HS-27A (cell line): Measurements from ENCODE around the gene ARHGAP6.
"Not testable (repeated sequence)": the region's sequence is repeated elsewhere in the genome, so short reads cannot be mapped to it uniquely, and the experiment has no call there.

ENCODE experiments used
- DNase-seq: peaks from one replicate; pipeline ENCODE4 v3.0.0-alpha.2; 2012; ENCODE audit warnings: low read depth, missing footprints

The ARHGAP6 gene

DNA sequence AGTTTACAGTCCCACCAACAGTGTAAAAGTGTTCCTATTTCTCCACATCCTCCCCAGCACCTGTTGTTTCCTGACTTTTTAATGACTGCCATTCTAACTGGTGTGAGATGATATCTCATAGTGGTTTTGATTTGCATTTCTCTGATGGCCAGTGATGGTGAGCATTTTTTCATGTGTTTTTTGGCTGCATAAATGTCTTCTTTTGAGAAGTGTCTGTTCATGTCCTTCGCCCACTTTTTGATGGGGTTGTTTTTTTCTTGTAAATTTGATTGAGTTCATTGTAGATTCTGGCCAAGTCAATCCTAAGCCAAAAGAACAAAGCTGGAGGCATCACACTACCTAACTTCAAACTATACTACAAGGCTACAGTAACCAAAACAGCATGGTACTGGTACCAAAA, 146.5 kb downstream of the ARHGAP6 start:
- not testable (repeated sequence) for DNase-seq

- peak; percentile 5 for DNase-seq
Measured at GRCh38 chrX:11509786-11510185, 155.9 kb downstream of the ARHGAP6 start.

DNA sequence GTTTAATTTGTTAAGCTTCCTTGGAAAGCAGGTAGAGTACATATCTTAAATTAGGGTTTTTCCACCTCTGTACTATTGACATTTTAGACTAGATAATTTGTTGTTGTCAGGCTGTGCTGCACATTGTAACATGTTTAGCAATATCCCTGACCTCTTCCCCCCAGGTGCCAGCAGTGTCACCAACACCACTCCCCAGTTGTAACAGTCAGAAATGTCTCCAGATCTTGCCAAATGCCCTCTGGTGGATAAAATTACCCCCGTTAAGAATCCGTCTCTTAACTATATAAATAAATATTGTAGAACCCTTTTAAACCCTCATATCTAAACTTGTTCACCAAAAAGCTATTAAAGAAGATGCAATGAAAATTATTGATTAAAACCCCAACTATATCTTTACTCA, 161.5 kb downstream of the ARHGAP6 start:
- DNase-seq, result no peak

- no peak for DNase-seq
Measured at GRCh38 chrX:11499076-11500044, 166.4 kb downstream of the ARHGAP6 start.

GRCh38 chrX:11491375-11491774, 174.3 kb downstream of the ARHGAP6 start:
- DNase-seq, result not testable (repeated sequence)

- DNase-seq, result no peak
Measured at GRCh38 chrX:11484290-11484689, 181.4 kb downstream of the ARHGAP6 start.

- DNase-seq, result no peak
Measured at GRCh38 chrX:11481035-11481434, 184.7 kb downstream of the ARHGAP6 start.

DNA sequence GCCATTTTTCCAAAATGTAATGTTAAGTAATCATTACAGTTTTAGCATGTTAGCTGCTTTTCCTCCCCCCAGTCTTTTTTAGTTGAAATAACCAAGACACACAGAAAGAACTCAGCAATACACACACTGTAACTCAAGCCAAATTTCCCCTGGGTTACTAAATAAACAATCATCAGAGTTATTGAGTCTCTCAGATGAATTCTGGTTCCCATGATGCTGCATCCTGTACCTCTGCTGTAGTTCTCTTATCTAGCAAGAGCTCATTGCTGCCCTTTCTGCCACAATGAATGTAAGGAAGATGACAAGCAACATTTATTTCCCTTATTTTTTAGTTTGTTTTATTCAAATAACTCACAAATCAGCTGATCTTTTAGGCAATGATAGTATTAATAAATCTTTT, 185.1 kb downstream of the ARHGAP6 start:
- no peak for DNase-seq

DNA sequence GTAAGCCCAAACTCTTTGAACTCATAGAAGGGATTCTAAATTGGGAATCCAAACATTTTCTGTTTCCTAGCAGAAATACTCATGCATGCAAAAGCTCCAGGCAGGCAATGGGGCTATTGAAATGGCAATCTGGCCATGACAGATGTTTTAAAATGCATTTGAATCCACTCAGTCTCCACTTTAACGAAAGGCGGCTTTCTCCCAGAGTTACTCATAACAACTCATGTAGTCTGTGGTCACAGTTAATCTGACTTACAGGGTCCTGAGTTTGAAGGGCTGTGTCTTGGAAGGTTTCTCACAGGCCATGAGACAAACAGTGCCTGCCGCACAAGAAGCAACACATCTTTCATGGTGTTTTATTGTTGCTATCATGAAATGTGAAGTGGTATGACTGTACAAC, 186.8 kb downstream of the ARHGAP6 start:
- no peak for DNase-seq

DNA sequence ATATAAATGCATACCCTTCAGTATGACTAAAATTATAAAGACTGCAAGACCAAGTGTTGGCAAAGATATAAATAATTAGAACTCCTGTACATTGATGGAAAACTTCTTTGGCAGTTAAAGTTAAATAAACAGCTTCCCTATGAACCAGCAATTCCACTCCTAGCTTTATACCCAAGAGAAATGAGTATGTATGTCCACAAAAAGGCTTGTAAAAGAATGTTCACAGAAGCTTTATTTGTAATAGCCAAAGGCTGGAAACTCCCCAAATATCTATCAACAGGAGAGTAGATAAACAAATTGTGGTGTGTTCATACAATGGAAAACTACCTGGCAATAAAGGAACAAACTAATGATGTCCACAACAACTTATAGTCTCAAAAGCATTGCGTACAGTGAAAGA, 187.7 kb downstream of the ARHGAP6 start:
- no peak for DNase-seq

DNA sequence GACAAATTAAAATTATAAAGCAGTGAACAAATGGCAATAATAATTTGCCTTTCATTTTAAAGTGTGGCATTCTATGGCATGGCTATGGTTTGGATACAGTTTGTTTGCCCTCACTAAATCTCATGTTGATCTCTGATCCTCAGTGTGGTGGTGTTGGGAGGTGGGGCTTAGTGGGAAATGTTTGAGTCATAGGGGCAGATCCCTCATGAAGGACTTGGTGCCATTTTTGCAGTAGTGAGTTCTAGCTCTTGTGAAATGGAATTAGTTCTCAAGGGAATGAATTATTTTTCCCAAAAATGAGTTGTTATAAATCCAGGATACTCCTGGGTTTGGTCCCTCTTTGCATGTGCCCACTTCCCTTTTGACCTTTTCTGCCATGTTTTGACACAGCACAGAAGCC, 191.1 kb downstream of the ARHGAP6 start:
- DNase-seq, result no peak

DNA sequence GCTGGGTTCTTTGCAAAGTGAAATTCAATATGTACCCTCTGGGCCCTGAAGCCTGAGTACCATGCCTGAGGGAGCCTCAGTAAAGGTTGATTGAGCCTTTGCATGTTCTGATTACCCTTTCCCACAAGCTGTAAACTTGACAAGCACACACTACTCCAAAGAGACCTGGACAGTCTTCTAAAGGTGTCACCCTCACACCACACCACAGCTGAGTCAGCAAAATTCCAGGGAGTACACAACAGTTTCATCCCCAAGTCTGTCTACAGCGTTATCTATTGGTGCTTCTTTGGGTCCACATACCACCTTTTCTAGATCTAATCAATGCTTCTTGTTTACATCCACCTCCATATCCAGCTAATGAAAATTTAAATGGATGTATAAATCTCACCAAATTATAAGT, 191.7 kb downstream of the ARHGAP6 start:
- no peak for DNase-seq

DNA sequence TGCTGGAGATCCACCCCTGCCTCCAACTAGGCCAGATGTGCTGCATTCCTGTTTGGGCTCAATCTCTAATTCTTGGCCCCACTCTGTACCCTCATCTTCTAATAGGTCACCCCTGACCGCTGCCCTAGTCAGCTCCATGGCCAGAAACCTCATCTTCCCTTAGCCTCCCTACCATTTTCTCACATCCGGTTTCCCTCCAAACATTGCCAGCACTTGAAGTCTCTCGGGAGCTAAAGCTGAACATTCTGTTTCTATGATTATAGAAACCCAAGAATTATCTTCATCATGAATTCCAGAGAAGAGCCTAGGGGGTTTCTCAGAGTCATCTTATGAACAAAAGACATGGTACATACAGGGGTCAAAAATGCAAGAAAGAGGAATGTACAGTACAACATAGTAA, 192.8 kb downstream of the ARHGAP6 start:
- DNase-seq, result no peak

GRCh38 chrX:11472381-11472780, 193.3 kb downstream of the ARHGAP6 start:
- no peak for DNase-seq

DNA sequence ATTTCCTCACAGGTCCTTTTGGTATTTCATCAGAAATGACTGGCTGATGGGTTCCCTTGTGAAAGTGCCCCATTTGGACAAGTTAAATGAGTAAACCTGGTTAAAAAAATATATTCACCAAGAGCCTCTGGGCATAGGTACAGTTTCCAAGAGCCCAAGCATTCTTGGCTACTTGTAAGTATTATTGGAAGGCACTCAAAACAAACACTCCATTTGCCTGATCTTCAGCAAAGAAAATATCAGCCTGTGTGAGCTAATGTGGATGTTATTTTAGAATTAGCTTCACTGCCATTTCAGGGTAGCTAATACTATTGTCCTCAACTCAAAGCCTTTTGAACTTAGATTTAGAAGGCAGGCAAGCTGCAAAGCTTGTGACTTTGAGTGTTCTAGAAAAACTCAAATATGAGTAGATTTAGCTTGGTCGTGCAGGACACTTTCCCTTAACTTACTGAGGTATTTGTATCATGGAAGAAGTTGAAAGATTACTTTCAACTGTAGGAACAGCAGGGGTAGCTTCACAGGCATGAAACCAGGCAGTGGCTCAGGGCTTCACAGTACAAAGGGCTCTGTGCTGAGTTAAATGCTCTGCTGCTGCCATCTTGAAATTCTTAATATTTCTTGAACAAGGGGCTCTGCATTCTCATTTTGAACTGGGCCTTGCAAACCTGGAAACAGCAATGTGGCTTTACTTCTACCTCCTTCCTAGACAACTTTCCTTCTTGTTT, 195.3 kb downstream of the ARHGAP6 start:
- DNase-seq, result no peak

DNA sequence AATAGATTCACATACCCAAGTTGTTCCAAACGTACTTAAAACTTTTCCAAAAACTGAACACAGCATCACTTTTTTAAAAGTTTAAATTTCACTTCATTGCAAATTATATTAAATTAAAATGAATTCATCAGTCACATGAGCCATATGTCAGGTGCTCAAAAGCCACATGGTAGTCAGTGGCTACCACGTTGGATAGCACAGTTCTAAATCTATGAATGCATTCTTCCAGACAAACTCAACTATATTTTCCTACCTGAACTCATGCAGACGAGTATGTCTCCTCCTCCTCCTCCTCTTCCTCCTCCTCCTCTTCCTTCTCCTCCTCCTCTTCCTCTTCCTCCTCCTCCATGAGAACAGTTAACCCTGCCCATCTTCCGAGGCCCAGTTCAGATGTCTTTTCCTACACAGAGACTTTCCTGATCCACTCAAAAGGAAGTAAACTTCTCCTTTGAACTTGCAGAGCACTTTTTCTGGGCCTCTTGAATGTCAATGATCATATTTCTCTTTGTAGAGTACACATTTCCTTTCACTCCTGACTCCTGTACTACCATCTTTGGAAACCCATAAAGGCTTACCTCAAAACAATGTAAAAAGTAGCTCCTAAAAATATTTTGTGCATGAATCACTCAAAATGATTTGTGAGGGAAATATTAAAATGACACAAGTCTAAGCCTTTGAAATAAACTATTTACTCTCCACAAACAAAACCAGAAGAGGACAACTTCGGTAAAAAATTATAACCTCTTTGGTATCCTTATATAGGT, 199.9 kb downstream of the ARHGAP6 start:
- DNase-seq, result no peak

- no peak for DNase-seq
Measured at GRCh38 chrX:11464836-11465463, 200.8 kb downstream of the ARHGAP6 start.

- DNase-seq, result no peak
Measured at GRCh38 chrX:11464380-11464779, 201.3 kb downstream of the ARHGAP6 start.

GRCh38 chrX:11462648-11463047, 203.1 kb downstream of the ARHGAP6 start:
- DNase-seq, result no peak

- no peak for DNase-seq
Measured at GRCh38 chrX:11462136-11462535, 203.6 kb downstream of the ARHGAP6 start.

DNA sequence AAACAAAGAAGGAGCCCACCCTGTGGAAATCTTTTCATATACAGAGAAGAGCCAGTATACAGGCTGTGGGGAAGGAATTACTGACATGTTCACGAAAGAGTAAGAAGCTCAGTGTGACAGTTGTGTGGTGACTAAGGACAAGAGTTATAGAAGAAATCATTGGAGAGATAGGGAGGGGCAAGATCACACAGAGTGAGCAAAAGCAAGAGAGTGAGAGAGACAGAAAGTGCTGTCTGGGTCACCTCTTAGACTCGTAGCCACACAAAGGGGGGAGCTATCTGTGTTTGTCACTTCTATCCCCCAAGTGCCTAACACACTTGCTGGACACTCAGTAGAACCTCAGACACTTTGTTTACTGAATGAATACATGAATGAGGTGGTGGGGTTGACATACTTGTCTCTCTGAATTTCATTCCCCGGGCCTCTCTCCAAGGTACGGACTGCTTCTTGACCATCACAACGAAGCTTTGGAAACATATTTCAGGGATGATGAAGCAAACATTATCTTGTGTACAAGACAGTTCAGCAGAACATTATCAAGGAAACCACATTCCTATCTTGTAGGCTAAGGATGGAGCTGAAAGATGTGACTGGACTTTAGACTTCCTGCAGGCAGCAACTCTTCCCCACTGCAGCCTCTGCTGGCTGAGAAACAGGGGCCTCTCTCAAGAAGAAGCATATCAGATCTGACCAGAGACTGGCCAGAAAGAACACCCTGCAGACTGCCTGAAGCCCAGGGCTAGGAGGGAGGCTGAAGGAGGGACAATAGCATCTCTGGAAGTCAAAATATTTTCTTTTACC, 204.3 kb downstream of the ARHGAP6 start:
- no peak for DNase-seq
